Ishikawa (cell line): ENCODE measurements around the gene TMCC1.

Source experiments
- CEBPB ChIP-seq: IDR thresholded peaks from 2 replicates; pipeline ENCODE4 v1.6.1; 2012
- CREB1 ChIP-seq: IDR thresholded peaks from 2 replicates; pipeline ENCODE4 v1.6.1; 2012; ENCODE audit warnings: low read depth
- EGR1 ChIP-seq: IDR thresholded peaks from 2 replicates; pipeline ENCODE4 v1.6.1; 2012
- EP300 ChIP-seq: IDR thresholded peaks from 2 replicates; pipeline ENCODE4 v1.6.1; 2012; ENCODE audit warnings: borderline replicate concordance
- FOXM1 ChIP-seq: IDR thresholded peaks from 2 replicates; pipeline ENCODE4 v1.6.1; 2012; ENCODE audit warnings: low read depth, borderline replicate concordance
- NFIC ChIP-seq: IDR thresholded peaks from 2 replicates; pipeline ENCODE4 v1.6.1; 2012
- RAD21 ChIP-seq: IDR thresholded peaks from 2 replicates; pipeline ENCODE4 v1.6.1; 2012; ENCODE audit warnings: low read depth
- TAF1 ChIP-seq: IDR thresholded peaks from 2 replicates; pipeline ENCODE4 v1.6.1; 2012; ENCODE audit warnings: low read depth, mild to moderate bottlenecking
- TCF12 ChIP-seq: IDR thresholded peaks from 2 replicates; pipeline ENCODE4 v1.6.1; 2012; ENCODE audit warnings: low read depth
- TEAD4 ChIP-seq: IDR thresholded peaks from 2 replicates; pipeline ENCODE4 v1.6.1; 2012
- YY1 ChIP-seq: IDR thresholded peaks from 2 replicates; pipeline ENCODE4 v1.6.1; 2012; ENCODE audit warnings: low read depth
- ZBTB7A ChIP-seq: IDR thresholded peaks from 2 replicates; pipeline ENCODE4 v1.6.1; 2012; ENCODE audit warnings: low read depth
- TF ChIP-seq, protein P1 (sequence below): IDR thresholded peaks from 2 replicates; pipeline ENCODE4 v1.6.1; 2012
- TF ChIP-seq, protein P2 (sequence below): IDR thresholded peaks from 2 replicates; pipeline ENCODE4 v1.6.1; 2012; ENCODE audit warnings: low read depth, mild to moderate bottlenecking
- TF ChIP-seq, protein P3 (sequence below): IDR thresholded peaks from 2 replicates; pipeline ENCODE4 v1.6.1; 2012

Gene TMCC1

DNA sequence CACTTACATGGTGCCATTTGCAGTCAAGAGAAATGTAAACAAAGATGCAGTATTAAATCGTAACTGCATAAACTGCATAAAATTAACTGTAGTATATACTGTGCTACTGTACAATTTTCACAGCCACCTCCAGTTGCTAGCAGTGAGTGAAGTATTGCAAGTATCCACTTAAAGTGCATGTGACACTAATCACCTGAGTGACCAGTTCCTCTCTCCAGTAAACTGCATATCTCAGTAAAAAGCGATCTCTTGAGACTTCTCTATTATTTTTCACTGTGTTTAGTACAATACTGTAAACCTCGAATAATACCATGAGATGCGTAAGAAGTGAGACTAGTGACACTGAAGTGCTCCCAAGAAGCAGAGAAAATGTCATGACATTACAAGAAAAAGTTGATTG is 175.3 kb downstream of the TMCC1 start:
- TF ChIP-seq TCF12, result no peak

DNA sequence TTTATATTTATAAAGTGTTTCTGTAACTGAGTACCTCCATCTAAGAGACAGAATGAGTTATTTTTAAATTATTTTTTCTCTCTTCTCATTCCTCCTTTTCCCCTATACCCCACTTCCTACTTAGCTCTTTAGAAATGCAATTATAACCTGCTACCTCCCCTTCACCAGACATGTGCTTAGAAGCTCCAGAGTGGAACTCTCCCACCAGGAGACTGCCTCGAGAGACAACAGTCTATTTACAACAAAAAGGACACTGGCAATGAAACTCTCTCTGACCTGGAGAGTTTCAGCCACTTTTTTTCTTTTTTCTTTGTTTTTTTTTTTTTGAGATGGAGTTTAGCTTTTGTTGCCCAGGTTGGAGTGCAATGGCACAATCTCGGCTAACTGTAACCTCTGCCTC is 177.7 kb downstream of the TMCC1 start:
- TF ChIP-seq TAF1 (no peak), FOXM1 (no peak)

DNA sequence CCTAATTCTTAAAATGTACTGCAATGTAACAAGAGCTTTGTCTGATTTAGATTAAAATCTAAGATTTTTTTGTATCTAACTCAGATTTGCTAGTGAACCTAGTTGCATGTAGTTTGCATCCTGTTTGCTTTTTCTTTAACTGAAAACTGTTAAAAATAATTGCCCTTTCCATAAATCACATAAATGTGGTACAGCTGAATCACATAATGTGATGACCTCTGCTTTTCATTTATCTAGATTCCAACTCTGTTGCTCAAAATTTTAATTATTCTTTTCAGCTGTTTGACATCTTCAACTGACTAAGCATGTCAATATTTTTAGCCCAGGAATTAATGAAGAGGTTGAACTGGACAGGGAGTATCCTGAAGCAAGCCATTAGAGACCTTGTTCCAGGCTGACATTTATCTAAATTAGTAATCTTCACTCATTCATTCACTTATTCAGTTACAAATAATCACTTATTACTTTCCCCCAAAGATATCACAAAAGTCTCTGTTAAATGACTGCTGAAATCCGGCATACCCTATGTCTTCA is 185.1 kb downstream of the TMCC1 start:
- TF ChIP-seq, protein P1, sequence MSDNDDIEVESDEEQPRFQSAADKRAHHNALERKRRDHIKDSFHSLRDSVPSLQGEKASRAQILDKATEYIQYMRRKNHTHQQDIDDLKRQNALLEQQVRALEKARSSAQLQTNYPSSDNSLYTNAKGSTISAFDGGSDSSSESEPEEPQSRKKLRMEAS, result no peak
- no peak for TF ChIP-seq NFIC
- no peak for TF ChIP-seq ZBTB7A
- TF ChIP-seq, protein P2, sequence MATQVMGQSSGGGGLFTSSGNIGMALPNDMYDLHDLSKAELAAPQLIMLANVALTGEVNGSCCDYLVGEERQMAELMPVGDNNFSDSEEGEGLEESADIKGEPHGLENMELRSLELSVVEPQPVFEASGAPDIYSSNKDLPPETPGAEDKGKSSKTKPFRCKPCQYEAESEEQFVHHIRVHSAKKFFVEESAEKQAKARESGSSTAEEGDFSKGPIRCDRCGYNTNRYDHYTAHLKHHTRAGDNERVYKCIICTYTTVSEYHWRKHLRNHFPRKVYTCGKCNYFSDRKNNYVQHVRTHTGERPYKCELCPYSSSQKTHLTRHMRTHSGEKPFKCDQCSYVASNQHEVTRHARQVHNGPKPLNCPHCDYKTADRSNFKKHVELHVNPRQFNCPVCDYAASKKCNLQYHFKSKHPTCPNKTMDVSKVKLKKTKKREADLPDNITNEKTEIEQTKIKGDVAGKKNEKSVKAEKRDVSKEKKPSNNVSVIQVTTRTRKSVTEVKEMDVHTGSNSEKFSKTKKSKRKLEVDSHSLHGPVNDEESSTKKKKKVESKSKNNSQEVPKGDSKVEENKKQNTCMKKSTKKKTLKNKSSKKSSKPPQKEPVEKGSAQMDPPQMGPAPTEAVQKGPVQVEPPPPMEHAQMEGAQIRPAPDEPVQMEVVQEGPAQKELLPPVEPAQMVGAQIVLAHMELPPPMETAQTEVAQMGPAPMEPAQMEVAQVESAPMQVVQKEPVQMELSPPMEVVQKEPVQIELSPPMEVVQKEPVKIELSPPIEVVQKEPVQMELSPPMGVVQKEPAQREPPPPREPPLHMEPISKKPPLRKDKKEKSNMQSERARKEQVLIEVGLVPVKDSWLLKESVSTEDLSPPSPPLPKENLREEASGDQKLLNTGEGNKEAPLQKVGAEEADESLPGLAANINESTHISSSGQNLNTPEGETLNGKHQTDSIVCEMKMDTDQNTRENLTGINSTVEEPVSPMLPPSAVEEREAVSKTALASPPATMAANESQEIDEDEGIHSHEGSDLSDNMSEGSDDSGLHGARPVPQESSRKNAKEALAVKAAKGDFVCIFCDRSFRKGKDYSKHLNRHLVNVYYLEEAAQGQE, result no peak
- no peak for TF ChIP-seq RAD21

DNA sequence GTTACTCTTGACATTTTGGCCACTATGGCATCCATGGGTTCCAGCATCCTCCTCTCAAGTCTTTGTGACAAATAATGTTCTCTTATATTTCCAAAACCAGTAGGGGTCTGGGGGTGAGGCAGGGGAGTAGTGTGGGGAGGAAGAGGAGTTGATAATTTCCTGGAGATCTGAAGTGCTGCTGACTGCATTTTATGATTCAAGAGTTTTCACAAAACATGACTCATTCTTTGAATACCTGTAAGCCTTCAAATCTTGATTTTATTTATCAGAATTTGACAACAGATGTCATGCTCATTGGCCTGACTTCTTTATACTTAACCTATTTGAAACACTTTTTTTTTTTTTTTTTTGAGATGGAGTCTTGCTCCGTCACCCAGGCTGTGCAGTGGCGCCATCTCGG is 188.2 kb downstream of the TMCC1 start:
- TF ChIP-seq FOXM1 (no peak), YY1 (no peak), RAD21 (no peak), CEBPB (no peak), EP300 (no peak), ZBTB7A (no peak), NFIC (no peak), CREB1 (no peak), TEAD4 (no peak)
- TF ChIP-seq, protein P2, result no peak
- TF ChIP-seq, protein P3, sequence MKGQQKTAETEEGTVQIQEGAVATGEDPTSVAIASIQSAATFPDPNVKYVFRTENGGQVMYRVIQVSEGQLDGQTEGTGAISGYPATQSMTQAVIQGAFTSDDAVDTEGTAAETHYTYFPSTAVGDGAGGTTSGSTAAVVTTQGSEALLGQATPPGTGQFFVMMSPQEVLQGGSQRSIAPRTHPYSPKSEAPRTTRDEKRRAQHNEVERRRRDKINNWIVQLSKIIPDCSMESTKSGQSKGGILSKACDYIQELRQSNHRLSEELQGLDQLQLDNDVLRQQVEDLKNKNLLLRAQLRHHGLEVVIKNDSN, result no peak

DNA sequence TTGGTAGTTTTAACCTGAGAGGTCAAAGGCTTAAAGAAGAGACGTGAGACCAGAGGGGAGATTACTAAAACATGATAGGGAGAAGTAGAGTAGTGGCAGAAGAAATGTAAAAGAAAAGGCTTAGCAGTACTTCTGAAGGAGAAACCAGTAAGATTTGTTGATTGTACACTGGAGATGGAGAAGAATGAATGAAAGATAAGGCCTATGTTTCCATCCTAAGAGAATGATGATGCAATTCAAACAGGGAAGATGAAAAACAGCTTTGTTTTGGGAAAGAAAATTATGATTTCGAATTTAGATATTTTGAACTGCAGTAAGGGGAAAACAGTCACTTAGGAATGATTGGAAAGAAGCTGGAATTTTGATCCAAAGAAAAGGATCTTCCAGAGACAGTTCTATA is 189.6 kb downstream of the TMCC1 start:
- TF ChIP-seq TCF12 (no peak), EP300 (no peak), TAF1 (no peak), NFIC (no peak), CEBPB (0 out of 2 replicates have a peak, but pooled peaks have one; percentile 29), ZBTB7A (no peak)

DNA sequence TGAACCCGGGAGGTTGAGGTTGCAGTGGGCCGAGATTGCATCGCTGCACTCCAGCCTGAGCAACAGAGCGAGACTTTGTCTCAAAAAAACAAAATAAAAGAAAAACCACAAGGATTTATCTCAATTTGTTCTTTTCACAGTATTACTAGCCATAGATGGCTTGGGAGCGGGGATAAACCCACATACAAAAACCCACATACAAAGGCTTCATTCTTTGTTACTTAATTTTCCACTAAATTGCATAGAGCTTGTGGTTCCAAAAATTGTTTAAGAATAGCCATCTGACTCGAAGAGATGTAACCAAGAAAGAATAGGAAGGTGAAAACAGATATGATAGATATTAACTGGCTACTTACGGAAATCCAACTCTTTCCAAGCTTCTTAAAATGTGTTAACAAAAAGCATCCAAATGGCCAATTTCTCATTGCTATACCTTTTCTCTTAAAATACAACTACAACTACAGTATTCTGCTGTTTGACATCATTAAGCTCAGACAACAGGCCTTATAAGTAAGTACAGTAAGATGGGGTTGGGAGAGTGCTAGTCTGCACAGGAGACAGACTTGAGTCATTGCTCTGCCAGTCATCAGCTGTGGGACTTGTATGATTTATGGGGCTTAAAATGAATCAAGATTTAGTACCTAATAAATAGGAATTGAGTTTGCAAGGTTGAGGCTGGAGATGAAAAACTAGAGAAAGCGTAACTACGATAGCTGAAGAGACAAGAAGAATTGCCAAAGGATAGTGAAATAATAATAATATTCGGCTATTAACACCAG is 190.4 kb downstream of the TMCC1 start:
- TF ChIP-seq YY1 (no peak), TAF1 (no peak), CEBPB (no peak), EGR1 (no peak), CREB1 (no peak), FOXM1 (no peak), RAD21 (no peak), TCF12 (no peak), NFIC (no peak), ZBTB7A (no peak), TEAD4 (no peak), EP300 (no peak)
- TF ChIP-seq, protein P3, result no peak
- TF ChIP-seq, protein P2, result no peak
- TF ChIP-seq, protein P1, result no peak
